Activated CD8-positive, alpha-beta memory T cell treated with anti-CD3 and anti-CD28 coated beads for 1 hour (primary cell): Measurements from ENCODE around the gene COQ10A.
"Not testable (repeated sequence)": the region's sequence is repeated elsewhere in the genome, so short reads cannot be mapped to it uniquely, and the experiment has no call there.

ENCODE experiments used
- DNase-seq, 2 donors: peaks; one replicate each; pipeline ENCODE4 v3.0.0-alpha.2; 2020; ENCODE audit warnings: low read depth in 1 of 2; ENCODE audit errors: extremely low read depth in 1 of 2

Gene COQ10A

GRCh38 chr12:56272468-56272867, 5.7 kb downstream of the COQ10A start:
- DNase-seq: not testable (repeated sequence)

- no peak for DNase-seq
Measured at GRCh38 chr12:56274299-56274698, 7.6 kb downstream of the COQ10A start.

- DNase-seq: no peak
Measured at GRCh38 chr12:56278905-56279304, 12.2 kb downstream of the COQ10A start.

GRCh38 chr12:56280849-56281248, 14.1 kb downstream of the COQ10A start:
- DNase-seq: no peak

- DNase-seq: no peak
Measured at GRCh38 chr12:56282030-56282429, 15.3 kb downstream of the COQ10A start.

GRCh38 chr12:56282579-56282978, 15.8 kb downstream of the COQ10A start:
- no peak for DNase-seq

- DNase-seq: not testable (repeated sequence)
Measured at GRCh38 chr12:56284263-56284662, 17.5 kb downstream of the COQ10A start.

GRCh38 chr12:56286044-56286830, 19.5 kb downstream of the COQ10A start:
- no peak for DNase-seq

GRCh38 chr12:56288705-56289387, 22.1 kb downstream of the COQ10A start:
- DNase-seq: no peak

- DNase-seq: no peak
Measured at GRCh38 chr12:56293795-56294194, 27.1 kb downstream of the COQ10A start.

- DNase-seq: no peak
Measured at GRCh38 chr12:56296295-56296694, 29.6 kb downstream of the COQ10A start.

- no peak for DNase-seq
Measured at GRCh38 chr12:56297400-56297799, 30.7 kb downstream of the COQ10A start.

GRCh38 chr12:56298828-56299227, 32.1 kb downstream of the COQ10A start:
- DNase-seq: no peak

GRCh38 chr12:56299308-56299852, 32.6 kb downstream of the COQ10A start:
- no peak for DNase-seq

- peak; percentile 97 to 98 for DNase-seq
Measured at GRCh38 chr12:56299853-56300643, 33.3 kb downstream of the COQ10A start, which contains the start of gene CS. Gene CS (minus strand): TSS chr12:56300330. CDS start chr12:56300201, 129 bp downstream.

- no peak for DNase-seq
Measured at GRCh38 chr12:56300644-56301464, 34.1 kb downstream of the COQ10A start.

GRCh38 chr12:56304276-56304675, 37.5 kb downstream of the COQ10A start:
- DNase-seq: no peak

- no peak for DNase-seq
Measured at GRCh38 chr12:56304872-56305590, 38.3 kb downstream of the COQ10A start.

GRCh38 chr12:56307221-56307965, 40.7 kb downstream of the COQ10A start:
- no peak for DNase-seq
